Liver (tissue), 9 donors: Measurements from ENCODE around the gene MRGPRF. TPM values are rescaled to one million over a fixed set of nuclear protein-coding genes. Genes with fewer than 3 reads are reported as not detected.

Experiments
- DNase-seq: peaks from one replicate; pipeline ENCODE4 v3.0.0-alpha.2; 2017; ENCODE audit warnings: low spot score
- H3K27ac ChIP-seq, 2 donors: one replicate each; pipeline ENCODE4 v1.7.0; 2013; ENCODE audit warnings: inconsistent platforms in 2 of 2, low read length in 2 of 2, control low read depth in 1 of 2, low read depth in 1 of 2, mild to moderate bottlenecking in 1 of 2
- H3K27me3 ChIP-seq, 4 donors: one replicate each; pipeline versions ENCODE4 v1.6.1 to v1.7.0; 2013; ENCODE audit warnings: low read length in 3 of 4, inconsistent platforms in 1 of 4, mild to moderate bottlenecking in 1 of 4, moderate library complexity in 1 of 4; ENCODE audit not compliant: control insufficient read depth in 4 of 4, insufficient read depth in 4 of 4
- H3K36me3 ChIP-seq, 4 donors: one replicate each; pipeline versions ENCODE4 v1.6.1 to v1.7.0; 2013; ENCODE audit warnings: low read length in 3 of 4, mild to moderate bottlenecking in 3 of 4, low read depth in 1 of 4, moderate library complexity in 1 of 4; ENCODE audit not compliant: control insufficient read depth in 4 of 4, insufficient read depth in 3 of 4
- H3K4me1 ChIP-seq, 4 donors: one replicate each; pipeline versions ENCODE4 v1.6.1 to v1.7.0; 2013; ENCODE audit warnings: low read length in 3 of 4, mild to moderate bottlenecking in 3 of 4, moderate library complexity in 1 of 4; ENCODE audit not compliant: control insufficient read depth in 4 of 4, insufficient read depth in 4 of 4
- H3K4me3 ChIP-seq, 3 donors: one replicate each; pipeline versions ENCODE4 v1.6.1 to v1.7.0; 2013; ENCODE audit warnings: low read length in 3 of 3, control low read depth in 1 of 3, low read depth in 1 of 3, mild to moderate bottlenecking in 1 of 3
- H3K9ac ChIP-seq, 2 donors: one replicate each; pipeline ENCODE4 v1.7.0; 2013; ENCODE audit warnings: low read length in 2 of 2, mild to moderate bottlenecking in 2 of 2, moderate library complexity in 2 of 2, control low read depth in 1 of 2, low read depth in 1 of 2
- H3K9me3 ChIP-seq, 4 donors: one replicate each; pipeline versions ENCODE4 v1.6.1 to v1.7.0; 2013; ENCODE audit warnings: low read length in 3 of 4; ENCODE audit not compliant: control insufficient read depth in 4 of 4
- ATF3 ChIP-seq: IDR thresholded peaks from 2 replicates; pipeline ENCODE4 v1.6.1; 2016; ENCODE audit warnings: antibody characterized with exemption
- EGR1 ChIP-seq, 2 donors: IDR thresholded peaks; 2 replicates each; pipeline ENCODE4 v1.6.1; 2016 to 2018; ENCODE audit warnings: antibody characterized with exemption in 2 of 2, low read depth in 2 of 2
- FOXA1 ChIP-seq: IDR thresholded peaks from 2 replicates; pipeline ENCODE4 v1.6.1; 2016; ENCODE audit warnings: antibody characterized with exemption
- FOXA2 ChIP-seq: IDR thresholded peaks from 2 replicates; pipeline ENCODE4 v1.6.1; 2016; ENCODE audit warnings: antibody characterized with exemption
- GABPA ChIP-seq, 2 donors: IDR thresholded peaks in 1 of 2; conservative IDR thresholded peaks in 1 of 2; 2 replicates each; pipeline ENCODE4 v1.6.1; 2016; ENCODE audit warnings: antibody characterized with exemption in 2 of 2, mild to moderate bottlenecking in 1 of 2, moderate library complexity in 1 of 2
- HNF4A ChIP-seq, 2 donors: conservative IDR thresholded peaks; 2 replicates each; pipeline ENCODE4 v1.6.1; 2016; ENCODE audit warnings: antibody characterized with exemption in 2 of 2, mild to moderate bottlenecking in 2 of 2
- HNF4G ChIP-seq: IDR thresholded peaks from 2 replicates; pipeline ENCODE4 v1.6.1; 2016; ENCODE audit warnings: antibody characterized with exemption
- JUND ChIP-seq, 2 donors: IDR thresholded peaks; 2 replicates each; pipeline ENCODE4 v1.6.1; 2016; ENCODE audit warnings: antibody characterized with exemption in 2 of 2
- NR2F2 ChIP-seq: IDR thresholded peaks from 2 replicates; pipeline ENCODE4 v1.6.1; 2016; ENCODE audit warnings: antibody characterized with exemption
- RAD21 ChIP-seq, 2 donors: IDR thresholded peaks; 2 replicates each; pipeline ENCODE4 v1.6.1; 2016; ENCODE audit warnings: antibody characterized with exemption in 2 of 2, mild to moderate bottlenecking in 2 of 2
- REST ChIP-seq: IDR thresholded peaks from 2 replicates; pipeline ENCODE4 v1.6.1; 2016; ENCODE audit warnings: antibody characterized with exemption, mild to moderate bottlenecking
- RXRA ChIP-seq, 2 donors: IDR thresholded peaks; 2 replicates each; pipeline ENCODE4 v1.6.1; 2017 to 2018; ENCODE audit warnings: antibody characterized with exemption in 2 of 2, mild to moderate bottlenecking in 1 of 2
- SP1 ChIP-seq: IDR thresholded peaks from 2 replicates; pipeline ENCODE4 v1.6.1; 2018; ENCODE audit warnings: antibody characterized with exemption, mild to moderate bottlenecking
- TAF1 ChIP-seq: conservative IDR thresholded peaks from 2 replicates; pipeline ENCODE4 v1.6.1; 2016; ENCODE audit warnings: antibody characterized with exemption, mild to moderate bottlenecking
- YY1 ChIP-seq: IDR thresholded peaks from 2 replicates; pipeline ENCODE4 v1.6.1; 2016; ENCODE audit warnings: antibody characterized with exemption, mild to moderate bottlenecking
- WGBS: extraction: QIAGEN DNeasy Blood & Tissue Kit; methylation state at CpG from one replicate; pipeline ENCODE4 v1.1.7; 2013; 5-methylcytosine and 5-hydroxymethylcytosine counted together
- polyA plus RNA-seq, 2 donors: library from polyadenylated mRNA; stranded (reverse) in 1 of 2; unstranded in 1 of 2; fragments of 200-250 nt in 1 of 2; fragments of >200 nt in 1 of 2; fragmentation: Nextera tagmentation in 1 of 2; extraction: Ambion mirVana in 1 of 2; gene quantifications; one replicate each; pipeline versions ENCODE4 v1.2.1 to v1.2.3, GENCODE V29; 2013 to 2015
- total RNA-seq, 2 donors: library from RNA; depleted of rRNA; stranded (reverse); fragments of >200 nt; gene quantifications; one replicate each; pipeline ENCODE4 v1.2.3, GENCODE V29; 2014
- TF ChIP-seq, protein P1 (sequence below): IDR thresholded peaks from 2 replicates; pipeline ENCODE4 v1.6.1; 2016; ENCODE audit warnings: antibody characterized with exemption
- TF ChIP-seq, protein P2 (sequence below): fragments of 150-350 bp; IDR thresholded peaks from 2 replicates; pipeline ENCODE4 v1.5.1; 2017; ENCODE audit warnings: improper control_type of control experiment, low read depth, low read length; ENCODE audit not compliant: missing input control
- TF ChIP-seq, protein P3 (sequence below): IDR thresholded peaks from 2 replicates; pipeline ENCODE4 v1.6.1; 2016; ENCODE audit warnings: antibody characterized with exemption
- donor health status: healthy.
- donor health status: healthy.
- donor health status: healthy.
- donor health status: healthy.
- donor health status: healthy.

The MRGPRF gene
- total and polyA plus RNA-seq, 4 donors, result 1.1 to 4.8 (median 2.5) TPM

GRCh38 chr11:69033431-69033830 lies 20.4 kb upstream of the MRGPRF start:
- Histone ChIP-seq H3K27me3 (no peaks in the 10 kb centered on the region), H3K4me1 (no peaks in the 10 kb centered on the region), H3K27ac (no peak overlapping the region), H3K9me3 (no peaks in the 10 kb centered on the region), H3K9ac (no peak overlapping the region), H3K36me3 (no peaks in the 10 kb centered on the region), H3K4me3 (no peak overlapping the region)
- TF ChIP-seq HNF4A (conservative IDR thresholded peaks at IDR 0.05) (no peak), JUND (IDR thresholded peaks at IDR 0.05) (no peak), REST (no peak), SP1 (no peak), GABPA (IDR thresholded peaks at IDR 0.05 in 1 of 2, conservative IDR thresholded peaks at IDR 0.05 in 1 of 2) (no peak), NR2F2 (no peak), RXRA (IDR thresholded peaks at IDR 0.05) (no peak), EGR1 (IDR thresholded peaks at IDR 0.05; ENCODE audit: low read depth in 2 of 2) (no peak), RAD21 (IDR thresholded peaks at IDR 0.05) (no peak), FOXA2 (no peak), TAF1 (no peak), ATF3 (no peak), HNF4G (no peak), FOXA1 (no peak), YY1 (no peak)
- TF ChIP-seq, protein P1, sequence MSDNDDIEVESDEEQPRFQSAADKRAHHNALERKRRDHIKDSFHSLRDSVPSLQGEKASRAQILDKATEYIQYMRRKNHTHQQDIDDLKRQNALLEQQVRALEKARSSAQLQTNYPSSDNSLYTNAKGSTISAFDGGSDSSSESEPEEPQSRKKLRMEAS, result no peak
- TF ChIP-seq, protein P2, sequence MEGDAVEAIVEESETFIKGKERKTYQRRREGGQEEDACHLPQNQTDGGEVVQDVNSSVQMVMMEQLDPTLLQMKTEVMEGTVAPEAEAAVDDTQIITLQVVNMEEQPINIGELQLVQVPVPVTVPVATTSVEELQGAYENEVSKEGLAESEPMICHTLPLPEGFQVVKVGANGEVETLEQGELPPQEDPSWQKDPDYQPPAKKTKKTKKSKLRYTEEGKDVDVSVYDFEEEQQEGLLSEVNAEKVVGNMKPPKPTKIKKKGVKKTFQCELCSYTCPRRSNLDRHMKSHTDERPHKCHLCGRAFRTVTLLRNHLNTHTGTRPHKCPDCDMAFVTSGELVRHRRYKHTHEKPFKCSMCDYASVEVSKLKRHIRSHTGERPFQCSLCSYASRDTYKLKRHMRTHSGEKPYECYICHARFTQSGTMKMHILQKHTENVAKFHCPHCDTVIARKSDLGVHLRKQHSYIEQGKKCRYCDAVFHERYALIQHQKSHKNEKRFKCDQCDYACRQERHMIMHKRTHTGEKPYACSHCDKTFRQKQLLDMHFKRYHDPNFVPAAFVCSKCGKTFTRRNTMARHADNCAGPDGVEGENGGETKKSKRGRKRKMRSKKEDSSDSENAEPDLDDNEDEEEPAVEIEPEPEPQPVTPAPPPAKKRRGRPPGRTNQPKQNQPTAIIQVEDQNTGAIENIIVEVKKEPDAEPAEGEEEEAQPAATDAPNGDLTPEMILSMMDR, result no peak
- TF ChIP-seq, protein P3, sequence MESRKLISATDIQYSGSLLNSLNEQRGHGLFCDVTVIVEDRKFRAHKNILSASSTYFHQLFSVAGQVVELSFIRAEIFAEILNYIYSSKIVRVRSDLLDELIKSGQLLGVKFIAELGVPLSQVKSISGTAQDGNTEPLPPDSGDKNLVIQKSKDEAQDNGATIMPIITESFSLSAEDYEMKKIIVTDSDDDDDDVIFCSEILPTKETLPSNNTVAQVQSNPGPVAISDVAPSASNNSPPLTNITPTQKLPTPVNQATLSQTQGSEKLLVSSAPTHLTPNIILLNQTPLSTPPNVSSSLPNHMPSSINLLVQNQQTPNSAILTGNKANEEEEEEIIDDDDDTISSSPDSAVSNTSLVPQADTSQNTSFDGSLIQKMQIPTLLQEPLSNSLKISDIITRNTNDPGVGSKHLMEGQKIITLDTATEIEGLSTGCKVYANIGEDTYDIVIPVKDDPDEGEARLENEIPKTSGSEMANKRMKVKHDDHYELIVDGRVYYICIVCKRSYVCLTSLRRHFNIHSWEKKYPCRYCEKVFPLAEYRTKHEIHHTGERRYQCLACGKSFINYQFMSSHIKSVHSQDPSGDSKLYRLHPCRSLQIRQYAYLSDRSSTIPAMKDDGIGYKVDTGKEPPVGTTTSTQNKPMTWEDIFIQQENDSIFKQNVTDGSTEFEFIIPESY, result no peak
- no peak for DNase-seq
- WGBS, result 94% methylated on average over 11 of the region's 11 CpGs
